HFF-Myc (cell line): Measurements from ENCODE around the gene FSHR.

Experiments
- DNase-seq: peaks from one replicate; pipeline ENCODE4 v3.0.0-alpha.2; 2011; ENCODE audit warnings: low read depth; ENCODE audit errors: extremely low read depth
- H3K4me3 ChIP-seq: replicated peaks from 2 replicates; pipeline ENCODE4 v1.5.1; 2011; ENCODE audit warnings: low read depth, mild to moderate bottlenecking, control low read depth, low read length
- CTCF ChIP-seq: IDR thresholded peaks from 2 replicates; pipeline ENCODE4 v1.5.1; 2012; ENCODE audit warnings: mild to moderate bottlenecking, low read depth, low read length, control low read depth; ENCODE audit errors: missing control alignments

FSHR gene

GRCh38 chr2:49003201-49003600 lies 151.1 kb downstream of the FSHR start:
- no peak overlapping the region for H3K4me3 ChIP-seq
- no peak for DNase-seq

GRCh38 chr2:49002750-49003149 lies 151.6 kb downstream of the FSHR start:
- H3K4me3 ChIP-seq: no peak overlapping the region
- DNase-seq: no peak
- TF ChIP-seq CTCF: no peak

More at GRCh38 chr2:49003201-49003600, 151.1 kb downstream of the FSHR start:
- no peak for TF ChIP-seq CTCF

GRCh38 chr2:49000695-49001094 lies 153.6 kb downstream of the FSHR start:
- no peak for TF ChIP-seq CTCF
- no peak overlapping the region for H3K4me3 ChIP-seq
- no peak for DNase-seq

GRCh38 chr2:48998449-48998848 lies 155.9 kb downstream of the FSHR start:
- TF ChIP-seq CTCF: no peak
- no peak overlapping the region for H3K4me3 ChIP-seq
- no peak for DNase-seq

GRCh38 chr2:48993576-48993975 lies 160.7 kb downstream of the FSHR start:
- no peak overlapping the region for H3K4me3 ChIP-seq
- TF ChIP-seq CTCF: no peak
- no peak for DNase-seq

GRCh38 chr2:48991415-48992131 lies 162.7 kb downstream of the FSHR start:
- no peak for TF ChIP-seq CTCF
- no peak for DNase-seq
- H3K4me3 ChIP-seq: no peak overlapping the region

- no peak for DNase-seq
- TF ChIP-seq CTCF: no peak
- H3K4me3 ChIP-seq: no peak overlapping the region
Measured at GRCh38 chr2:48984922-48985321, 169.4 kb downstream of the FSHR start.
